ENCODE data around the gene TBC1D5.

- no peak for TF ChIP-seq CTCF (IDR thresholded peaks at IDR 0.05)
- no peak for TF ChIP-seq POLR2A (IDR thresholded peaks at IDR 0.05)
Measured at GRCh38 chr3:17707813-17708543, 34.5 kb downstream of the TBC1D5 start.
